Measurements from ENCODE around the gene SUMO4. TPM values are rescaled to one million over a fixed set of nuclear protein-coding genes. Genes with fewer than 3 reads are reported as not detected.

SUMO4 gene
- polyA plus RNA-seq, 2 of the 4 experiments (the other 2 are of a cell fraction): 0.18 TPM; not detected in 1

GRCh38 chr6:149438855-149439254 is 38.8 kb downstream of the SUMO4 start:
- no peak for FAIRE-seq
- no peak overlapping the region for H3K27ac ChIP-seq
- no peak overlapping the region for H3K4me2 ChIP-seq
- no peaks in the 10 kb centered on the region for H3K4me1 ChIP-seq
- no peak for DNase-seq (ENCODE audit: low read depth in 1 of 2, low spot score in 1 of 2)
- POLR2A ChIA-PET: no interaction called here
- CTCF ChIA-PET: interaction anchor here (1.6 kb wide), 1 partner anchor 410 kb away, joined by 4 read pairs; no protein-coding TSS in a partner anchor
- no peak overlapping the region for H3K4me3 ChIP-seq
- no peaks in the 10 kb centered on the region for H3K9me3 ChIP-seq
- no peak for ATAC-seq
- TF ChIP-seq PHF8 (IDR thresholded peaks at IDR 0.05; ENCODE audit: borderline replicate concordance, low read depth): no peak
- no peak for TF ChIP-seq RNF2 (IDR thresholded peaks at IDR 0.05; ENCODE audit: borderline replicate concordance, low read depth)
- TF ChIP-seq SREBF2 (IDR thresholded peaks at IDR 0.05): no peak
- TF ChIP-seq MAX (IDR thresholded peaks at IDR 0.05): no peak
- TF ChIP-seq SMC3 (IDR thresholded peaks at IDR 0.05): no peak
- TF ChIP-seq MAZ (IDR thresholded peaks at IDR 0.05; ENCODE audit: borderline replicate concordance, low read depth, low read length): no peak
- no peak for TF ChIP-seq MAFK (IDR thresholded peaks at IDR 0.05; ENCODE audit: partially characterized antibody)
- 35% methylated on average over 3 of the region's 3 CpGs for WGBS (ENCODE audit: missing lambda C conversion rate)

GRCh38 chr6:149439626-149440025 is 39.6 kb downstream of the SUMO4 start:
- CTCF ChIA-PET: interaction anchor here (1.6 kb wide), 1 partner anchor 411 kb away, joined by 4 read pairs; no protein-coding TSS in a partner anchor
- FAIRE-seq (no peak), ATAC-seq (no peak), DNase-seq (ENCODE audit: low read depth in 1 of 2, low spot score in 1 of 2) (no peak)
- 88% methylated on average over 1 of the region's 1 CpG for WGBS (ENCODE audit: missing lambda C conversion rate)
- POLR2A ChIA-PET: no interaction called here
- H3K9me3 ChIP-seq: no peaks in the 10 kb centered on the region
- no peak overlapping the region for H3K4me3 ChIP-seq
- no peak for TF ChIP-seq HMGXB4 (CRISPR knock-in tag; IDR thresholded peaks at IDR 0.05; ENCODE audit: borderline replicate concordance)
- TF ChIP-seq ZSCAN20 (CRISPR knock-in tag; IDR thresholded peaks at IDR 0.05): no peak
- no peak for TF ChIP-seq HDAC2 (IDR thresholded peaks at IDR 0.05)
- no peak overlapping the region for H3K4me2 ChIP-seq
- H3K4me1 ChIP-seq: no peaks in the 10 kb centered on the region
- no peak overlapping the region for H3K27ac ChIP-seq

- ATAC-seq (no peak), DNase-seq (ENCODE audit: low read depth in 1 of 2, low spot score in 1 of 2) (no peak), FAIRE-seq (no peak)
- ChIA-PET CTCF (interaction anchor here (0.5 to 1.6 kb wide), 7 partner anchors 9 to 413 kb away, joined by 3 to 11 read pairs (median 3); no protein-coding TSS in a partner anchor), POLR2A (no interaction called here)
- Histone ChIP-seq H3K27ac (no peak overlapping the region), H3K4me3 (no peak overlapping the region), H3K4me1 (no peaks in the 10 kb centered on the region), H3K9me3 (no peaks in the 10 kb centered on the region), H3K4me2 (no peak overlapping the region)
- WGBS (ENCODE audit: missing lambda C conversion rate): 79% methylated on average over 16 of the region's 16 CpGs
- TF ChIP-seq CEBPB (IDR thresholded peaks at IDR 0.05) (no peak), MAFK (IDR thresholded peaks at IDR 0.05; ENCODE audit: partially characterized antibody) (peak; percentile 33), PBX3 (IDR thresholded peaks at IDR 0.05) (no peak), RFX5 (IDR thresholded peaks at IDR 0.05) (no peak), POLR2A (IDR thresholded peaks at IDR 0.05; ENCODE audit: low read length) (no peak)
Measured at GRCh38 chr6:149440735-149441671, 40.9 kb downstream of the SUMO4 start.

GRCh38 chr6:149441740-149442139 is 41.7 kb downstream of the SUMO4 start:
- ChIA-PET CTCF (interaction anchor here (0.8 to 1.6 kb wide), 3 partner anchors 10 to 414 kb away, joined by 3 to 11 read pairs (median 8); no protein-coding TSS in a partner anchor), POLR2A (no interaction called here)
- Histone ChIP-seq H3K4me1 (no peaks in the 10 kb centered on the region), H3K4me2 (no peak overlapping the region), H3K4me3 (no peak overlapping the region), H3K9me3 (no peaks in the 10 kb centered on the region), H3K27ac (no peak overlapping the region)
- ATAC-seq (no peak), FAIRE-seq (no peak), DNase-seq (ENCODE audit: low read depth in 1 of 2, low spot score in 1 of 2) (no peak)
- TF ChIP-seq TFCP2L1 (CRISPR knock-in tag; IDR thresholded peaks at IDR 0.05): no peak
- no peak for TF ChIP-seq CEBPB (IDR thresholded peaks at IDR 0.05)
- TF ChIP-seq HOXB13 (CRISPR knock-in tag; IDR thresholded peaks at IDR 0.05; ENCODE audit: low read depth): no peak
- TF ChIP-seq EHF (CRISPR knock-in tag; IDR thresholded peaks at IDR 0.05): no peak
- no peak for TF ChIP-seq USF2 (IDR thresholded peaks at IDR 0.05)
- TF ChIP-seq TP53 (CRISPR knock-in tag; IDR thresholded peaks at IDR 0.05): no peak
- no peak for TF ChIP-seq MAFK (IDR thresholded peaks at IDR 0.05; ENCODE audit: partially characterized antibody)
- TF ChIP-seq ZFP36 (IDR thresholded peaks at IDR 0.05; ENCODE audit: borderline replicate concordance, partially characterized antibody): no peak
- no peak for TF ChIP-seq KDM1A (IDR thresholded peaks at IDR 0.05; ENCODE audit: low read depth)
- TF ChIP-seq ATOH8 (CRISPR knock-in tag; IDR thresholded peaks at IDR 0.05; ENCODE audit: low read depth): no peak
- WGBS (ENCODE audit: missing lambda C conversion rate): 69% methylated on average over 7 of the region's 9 CpGs

Data from A549 (cell line).